HG03135 (cell line): Measurements from ENCODE around the gene TANGO2.

Experiments
- ATAC-seq: cut with Tn5 transposase; IDR thresholded peaks from one replicate; pipeline ENCODE4 v1.9.1; 2021; ENCODE audit warnings: mild to moderate bottlenecking, moderate library complexity; ENCODE audit not compliant: unreplicated experiment

Gene TANGO2

DNA sequence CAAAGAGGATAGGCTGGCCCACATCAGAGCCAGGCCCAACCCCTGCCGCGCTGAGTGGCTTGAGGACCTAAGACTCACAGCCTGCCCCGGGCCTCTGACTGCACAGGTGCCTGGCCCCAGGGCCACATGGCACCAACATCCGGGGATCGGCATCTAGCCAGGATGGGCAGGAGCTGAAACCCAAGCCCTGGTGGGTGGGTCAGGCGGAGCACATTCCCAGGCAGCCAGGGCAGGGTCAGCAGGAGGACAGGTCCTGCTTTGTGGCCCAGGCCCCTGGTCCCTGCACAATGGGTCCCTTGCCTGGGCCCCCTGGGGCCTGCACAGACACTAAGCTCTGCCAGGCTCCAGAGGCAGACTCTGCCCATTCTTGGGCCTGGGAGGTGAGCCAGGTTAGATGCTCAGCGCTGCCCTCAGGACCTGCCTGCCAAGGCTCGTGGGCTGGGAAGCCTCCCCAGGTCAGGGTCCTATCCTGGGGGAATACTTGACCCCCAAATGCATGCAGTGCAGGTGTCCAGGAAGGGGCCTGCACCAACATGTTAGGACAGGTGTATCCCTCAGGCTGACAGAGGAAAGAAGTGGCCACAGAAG, 37.8 kb upstream of the TANGO2 start:
- ATAC-seq: no peak

DNA sequence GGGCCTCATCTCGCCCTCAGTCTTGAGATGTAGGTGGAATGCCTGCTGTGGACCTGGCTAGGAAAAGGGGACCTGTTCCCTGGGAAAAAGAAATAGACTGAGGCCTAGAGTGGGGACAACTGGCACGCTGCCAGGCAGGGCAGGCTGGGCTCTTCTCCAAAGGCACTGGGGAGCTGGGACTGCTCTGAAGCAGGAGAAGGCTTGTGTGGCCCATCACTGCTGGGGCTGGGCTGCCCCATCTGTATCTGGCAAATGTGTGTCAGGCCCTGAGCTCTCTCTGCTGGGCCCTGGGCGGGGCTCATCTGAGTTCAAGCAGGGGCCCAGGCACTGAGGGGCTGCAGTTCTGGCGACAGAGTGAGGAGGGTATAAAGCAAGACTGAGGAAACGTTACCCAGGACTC, 37.2 kb upstream of the TANGO2 start:
- ATAC-seq: no peak

DNA sequence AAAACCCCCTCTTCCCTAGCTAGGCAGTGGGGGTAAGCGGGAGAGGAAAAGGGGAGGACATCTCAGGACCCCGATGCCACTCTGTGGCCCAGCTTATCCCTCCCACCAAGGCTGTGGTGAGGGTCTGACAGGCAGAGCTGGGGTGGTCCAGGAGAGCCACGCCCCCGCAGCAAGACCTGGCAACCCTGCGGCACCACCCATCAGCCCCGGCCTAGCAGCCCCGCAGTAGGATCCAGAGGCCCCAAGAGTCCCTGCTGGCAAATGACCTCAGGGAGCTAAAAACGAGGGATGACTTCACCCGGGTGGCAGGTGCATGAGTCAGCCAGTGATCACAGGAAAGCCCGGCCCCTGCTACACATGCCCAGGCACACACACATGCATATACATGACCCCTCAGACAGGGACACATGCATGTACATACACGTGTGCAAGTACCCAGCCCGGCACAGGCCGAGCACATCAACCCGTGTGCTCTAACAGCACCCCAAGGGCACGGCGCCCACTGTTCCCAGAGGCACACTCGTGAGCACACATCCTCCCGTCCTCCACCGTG, 36.6 kb upstream of the TANGO2 start:
- ATAC-seq: no peak

- ATAC-seq: no peak
Measured at GRCh38 chr22:19984851-19985811, 35.8 kb upstream of the TANGO2 start.

GRCh38 chr22:19986011-19986409, 34.9 kb upstream of the TANGO2 start:
- ATAC-seq: no peak

DNA sequence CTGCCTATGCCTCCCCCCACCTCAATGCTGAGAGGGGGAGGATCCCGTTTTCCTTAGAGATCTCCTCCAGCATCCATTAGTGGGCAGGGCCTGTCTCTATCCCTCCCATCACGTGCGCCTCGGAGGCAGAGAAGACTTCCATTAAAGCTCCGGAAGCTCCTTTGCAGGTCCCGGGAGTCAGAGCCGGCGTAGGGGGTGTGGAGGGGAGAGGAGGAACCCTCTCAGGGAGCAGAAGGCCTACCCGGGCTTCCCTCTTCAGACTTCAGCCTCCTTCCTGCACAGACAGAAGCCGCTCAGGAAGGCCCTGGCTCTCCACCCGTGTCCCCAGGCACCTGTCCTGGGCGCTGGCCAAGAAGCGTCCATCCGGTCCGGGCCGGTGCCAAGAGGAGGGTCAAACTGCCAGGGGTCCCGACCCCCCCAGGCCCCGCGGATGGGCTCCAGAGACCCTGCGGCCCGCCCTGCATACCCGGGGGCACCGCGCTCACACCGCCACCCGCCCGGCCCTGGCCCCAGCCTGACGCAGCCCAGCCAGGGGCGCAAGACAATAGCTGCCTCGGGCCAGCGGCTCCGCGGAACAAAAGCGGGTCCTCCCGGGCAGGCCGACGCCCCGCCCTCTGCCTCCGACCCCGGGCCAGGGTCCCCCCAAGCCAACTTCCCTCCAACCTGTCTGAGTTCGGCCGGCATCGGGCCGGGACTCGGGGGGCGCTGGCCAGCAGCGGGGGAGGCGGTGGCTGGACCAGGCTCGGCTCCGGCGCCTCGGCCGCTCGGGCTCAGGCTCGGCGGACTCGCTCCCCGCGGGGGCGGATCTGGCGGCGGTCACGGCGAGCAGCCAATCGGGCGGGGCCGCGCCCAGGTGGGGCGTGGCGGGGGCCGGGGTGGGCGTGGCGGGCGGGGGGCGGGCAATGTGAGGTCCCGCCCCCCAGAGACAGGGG, 34.2 kb upstream of the TANGO2 start:
- peak; percentile 58 for ATAC-seq

DNA sequence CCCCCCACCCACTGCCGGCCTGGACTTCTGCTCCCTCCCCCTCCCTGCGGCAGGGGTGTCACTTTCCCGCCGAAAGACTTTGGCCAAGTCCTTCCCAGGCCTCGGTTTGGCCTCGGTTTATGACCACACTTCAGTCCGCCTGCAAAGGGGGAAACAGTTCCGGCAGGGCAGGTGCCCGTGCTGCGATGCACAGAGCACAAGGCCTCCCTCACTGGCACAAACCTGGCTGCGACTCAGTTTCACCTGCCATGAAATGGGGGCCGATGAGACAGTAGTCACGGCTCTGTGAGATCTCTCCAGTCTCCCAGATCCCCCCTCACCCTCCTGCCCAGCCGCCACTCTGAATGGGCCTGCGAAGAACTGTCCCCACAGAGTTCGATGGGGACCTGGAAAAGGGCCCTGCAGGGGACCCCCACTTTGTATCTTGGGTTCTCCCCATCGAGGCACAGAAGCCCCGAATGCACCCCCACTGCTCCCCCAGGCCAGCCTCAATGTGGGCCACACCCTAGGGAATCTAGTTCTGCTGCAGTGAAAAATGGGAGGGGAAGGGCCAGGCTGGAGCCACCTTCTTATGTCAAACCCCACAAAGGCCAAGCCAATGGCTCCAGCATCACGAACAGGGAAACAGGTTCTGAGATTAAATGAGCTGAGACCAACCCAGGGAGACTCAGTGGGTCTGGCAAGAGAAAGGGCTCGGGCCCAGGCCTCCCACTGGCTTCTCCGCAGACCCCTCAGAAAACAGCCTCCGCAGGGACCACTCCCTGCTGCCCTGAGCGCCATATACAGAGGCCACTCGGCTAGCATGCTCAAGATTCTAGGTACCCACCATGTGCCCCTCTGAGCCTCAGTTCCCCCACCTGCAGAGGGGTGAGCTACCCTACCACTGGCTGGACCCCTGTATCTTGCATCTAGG, 33.3 kb upstream of the TANGO2 start:
- ATAC-seq: no peak

DNA sequence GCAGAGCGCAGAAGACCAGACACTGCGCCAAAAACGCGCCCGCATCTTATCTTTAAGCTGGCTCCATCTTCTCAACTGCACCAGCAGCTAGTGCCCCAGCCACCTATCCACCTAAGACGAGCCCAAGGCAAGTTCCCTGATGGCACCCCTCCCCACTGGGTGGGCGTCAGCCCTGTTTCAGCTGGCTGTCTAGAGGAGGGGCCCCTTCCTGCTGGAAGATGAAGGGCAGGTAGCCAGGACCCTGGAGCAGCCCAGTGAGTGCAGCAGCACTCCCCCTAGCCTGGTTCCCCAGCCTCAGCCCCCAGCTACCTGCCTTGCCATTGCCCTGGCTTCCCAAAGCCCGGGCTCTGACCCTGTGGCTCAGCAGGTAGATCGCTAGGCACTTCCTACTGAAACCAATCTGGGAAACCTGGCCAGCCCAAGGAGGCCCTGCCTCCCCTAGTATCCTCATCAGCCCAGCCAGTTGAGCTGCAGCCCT, 32.5 kb upstream of the TANGO2 start:
- ATAC-seq: no peak

DNA sequence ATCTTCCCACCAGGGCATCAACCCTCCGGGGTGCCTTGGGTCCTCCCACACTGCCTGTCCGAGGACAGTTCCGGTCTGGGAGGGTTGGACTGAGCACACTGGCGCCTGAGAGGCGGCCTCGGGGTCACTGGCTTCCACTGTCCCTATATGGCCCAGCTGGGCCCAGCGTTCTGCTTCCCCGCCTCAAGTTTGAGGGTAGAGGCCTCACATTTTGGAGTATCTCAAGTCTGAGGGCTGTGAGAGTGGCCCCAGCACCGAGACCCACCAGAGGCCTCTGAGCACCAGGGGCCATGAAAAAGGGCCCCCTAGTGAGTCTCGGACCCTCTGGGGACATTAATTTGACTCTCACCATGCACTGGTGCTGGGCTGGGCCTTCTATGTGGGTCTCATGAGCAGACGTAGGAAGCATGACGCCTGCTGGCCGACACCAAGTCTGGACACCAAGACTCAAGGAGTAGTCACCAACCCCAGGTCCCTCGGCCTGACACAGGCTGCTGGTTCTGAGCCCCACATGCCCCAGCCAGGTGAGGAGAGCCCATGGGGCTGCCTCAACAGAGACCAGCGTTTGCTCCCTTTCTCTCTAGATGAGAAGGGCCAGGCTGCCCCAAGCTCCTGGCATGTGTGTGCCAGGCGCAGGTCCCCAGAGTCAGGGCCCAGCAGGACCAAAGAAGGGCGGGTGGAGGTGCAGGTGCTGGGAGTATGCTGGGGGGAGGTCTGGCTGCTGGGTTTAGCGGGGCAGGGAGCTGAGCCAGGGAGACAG, 31.8 kb upstream of the TANGO2 start:
- ATAC-seq: no peak

DNA sequence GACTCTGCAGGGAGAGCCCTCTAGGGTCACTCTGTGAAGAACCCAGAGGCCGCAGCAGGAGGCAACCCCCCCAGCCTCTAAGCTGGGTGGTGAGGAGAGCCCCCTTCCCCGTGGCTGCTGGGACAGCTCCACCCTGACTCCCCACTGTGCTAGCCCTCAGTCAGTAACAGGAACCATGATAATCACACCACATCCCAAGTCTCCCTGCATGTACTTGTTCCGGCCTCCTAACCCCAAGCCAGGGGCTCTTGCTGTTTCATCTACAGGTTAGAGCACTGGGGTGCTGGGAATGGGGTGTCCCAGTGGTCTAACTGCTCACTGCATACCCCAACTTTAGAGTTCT, 31.2 kb upstream of the TANGO2 start:
- no peak for ATAC-seq

DNA sequence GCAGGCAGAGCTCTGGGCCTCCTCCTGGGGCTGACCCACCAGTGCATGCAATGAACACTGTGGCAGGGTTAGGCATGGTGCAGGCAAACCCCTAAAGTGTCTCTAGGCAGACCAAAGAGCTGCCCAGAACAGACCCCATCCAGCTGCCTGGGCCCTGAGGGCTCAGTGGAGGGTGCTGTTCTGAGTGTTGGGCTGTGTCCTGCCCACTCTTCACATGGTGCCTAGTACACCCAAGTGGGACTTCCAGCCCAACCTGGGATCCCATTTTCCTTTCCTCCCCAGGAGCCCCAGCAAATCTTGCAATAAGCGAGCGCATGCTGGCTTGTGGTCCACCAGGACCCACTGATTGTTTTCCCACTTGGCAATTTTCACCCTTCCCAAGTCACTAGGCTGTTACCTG, 30.7 kb upstream of the TANGO2 start:
- ATAC-seq: no peak

DNA sequence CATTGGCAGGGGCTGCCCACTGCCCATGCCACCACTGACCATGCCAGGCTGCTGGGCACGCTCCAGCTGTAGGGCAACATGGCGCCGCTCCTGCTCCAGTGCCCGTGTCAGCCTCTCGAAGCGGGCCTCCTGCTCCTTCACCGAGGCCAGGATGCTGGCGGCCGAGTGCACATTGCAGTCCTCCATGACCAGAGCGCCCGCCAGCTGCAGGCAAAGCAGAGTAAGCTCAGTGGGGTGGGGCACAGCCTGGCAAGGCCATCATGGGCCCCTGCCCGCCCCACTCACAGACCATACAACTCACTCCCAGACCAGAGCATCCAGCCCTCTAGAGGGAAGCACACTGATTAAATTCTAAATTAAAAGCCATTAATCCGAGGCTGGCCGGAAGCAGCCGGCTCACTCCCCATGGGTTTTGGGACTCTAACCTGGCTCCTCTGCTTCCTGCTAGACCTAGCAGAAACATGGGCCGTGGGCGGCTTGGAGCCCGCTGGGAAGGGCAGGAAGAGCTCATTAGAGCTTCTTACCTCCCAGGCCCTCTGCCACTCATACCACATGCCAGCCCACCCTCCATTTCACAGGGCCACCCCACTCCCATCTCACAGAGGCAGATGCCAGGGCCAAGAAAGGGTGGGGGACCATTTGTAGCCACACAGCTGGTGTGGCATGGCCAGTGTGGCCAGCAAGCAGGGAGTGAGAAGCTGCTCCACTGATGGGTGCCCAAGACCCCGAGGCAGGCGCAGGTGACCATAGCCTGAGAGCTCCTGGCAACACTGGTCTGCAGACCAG, 30.1 kb upstream of the TANGO2 start:
- no peak for ATAC-seq

- no peak for ATAC-seq
Measured at GRCh38 chr22:19991395-19991644, 29.6 kb upstream of the TANGO2 start.

DNA sequence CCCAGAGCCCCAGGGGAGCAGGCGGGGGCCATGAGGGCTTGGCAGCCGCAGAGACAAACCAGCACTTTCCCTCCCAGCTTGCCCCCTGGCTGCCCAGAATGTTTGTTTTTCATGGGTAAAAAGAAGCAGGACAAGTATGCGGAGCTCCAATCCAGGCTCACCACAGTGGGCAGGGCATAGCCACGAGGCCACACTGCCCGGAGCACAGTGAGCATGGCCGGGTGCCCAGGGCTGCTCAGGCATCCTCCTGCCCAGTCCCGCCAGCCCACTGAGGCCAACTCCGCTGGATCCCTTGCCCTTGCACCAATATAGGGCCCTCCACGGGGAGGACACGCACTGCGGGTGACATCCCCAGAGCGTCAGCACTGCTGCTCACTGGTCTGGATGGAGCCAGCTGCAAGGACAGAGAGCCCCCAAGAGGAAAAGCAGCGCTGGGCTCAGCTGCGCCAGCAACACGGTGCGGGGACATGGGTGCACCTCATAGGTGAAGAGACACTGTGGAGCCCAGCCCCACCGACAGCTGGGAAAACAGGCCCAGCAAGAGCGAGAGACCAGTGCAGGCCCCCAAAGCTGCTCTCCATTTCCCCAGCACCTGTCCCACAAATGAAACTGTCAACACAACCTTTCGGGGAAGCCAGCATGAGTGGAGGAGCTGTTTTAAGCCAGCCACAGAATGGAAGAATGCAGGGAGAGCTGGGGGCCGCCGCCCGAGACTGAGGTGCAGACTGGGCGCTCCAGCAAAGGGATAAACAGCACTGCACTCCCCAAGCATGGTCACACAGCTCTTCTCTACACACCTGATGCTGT, 29.1 kb upstream of the TANGO2 start:
- ATAC-seq: no peak

DNA sequence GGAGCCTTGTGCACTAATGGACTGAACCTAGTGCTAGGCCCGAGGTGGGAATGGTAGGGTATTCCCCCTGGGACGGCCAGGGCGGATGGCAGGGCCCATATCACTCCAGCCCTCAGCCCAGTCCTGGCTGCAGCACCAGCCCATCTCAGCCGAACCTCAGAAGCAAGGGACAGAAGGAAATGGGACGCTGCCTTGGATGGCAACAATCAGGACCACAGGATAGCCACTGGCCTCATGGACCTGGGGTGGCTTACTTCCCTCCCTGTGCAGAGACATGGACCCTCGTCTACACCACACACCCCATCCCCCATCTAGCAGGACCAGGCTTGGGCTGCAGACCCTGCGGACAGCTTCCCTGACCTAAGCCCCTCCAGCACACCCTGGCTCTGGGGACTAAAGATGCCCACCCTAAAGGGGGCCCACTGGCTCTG, 28.4 kb upstream of the TANGO2 start:
- no peak for ATAC-seq

GRCh38 chr22:19992921-19993355, 28.0 kb upstream of the TANGO2 start:
- ATAC-seq: no peak

DNA sequence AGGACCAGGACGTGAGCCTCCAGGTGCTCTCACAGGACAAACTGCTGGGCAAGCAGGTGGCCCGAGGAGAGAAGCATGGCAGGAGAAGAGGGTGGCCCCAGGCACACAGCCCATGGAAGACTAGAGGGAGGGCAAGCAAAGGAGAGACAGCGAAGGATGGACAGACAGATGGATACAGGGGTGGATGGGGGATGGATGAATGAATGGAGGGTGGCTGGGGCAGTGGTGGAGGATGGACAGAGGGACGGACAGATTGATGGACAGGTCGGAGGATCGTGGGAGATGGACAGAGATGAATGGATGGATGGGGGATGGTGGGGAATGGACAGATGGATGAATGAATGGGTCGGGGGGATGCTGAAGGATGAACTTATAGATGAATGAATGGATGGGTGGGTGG, 27.0 kb upstream of the TANGO2 start:
- ATAC-seq: no peak
